Activated CD4-positive, alpha-beta memory T cell treated with anti-CD3 and anti-CD28 coated beads for 36 hours (primary cell): Measurements from ENCODE around the gene ITGA5. TPM values are rescaled to one million over a fixed set of nuclear protein-coding genes. Genes with fewer than 3 reads are reported as not detected.

ENCODE experiments used
- CTCF ChIA-PET: fragments of 350-600 bp; sonication (Branson Sonifier 250); formaldehyde crosslinking; loops from one replicate; lab custom pipeline; 2021; ENCODE audit warnings: antibody characterized with exemption, inconsistent platforms; lab: Charles Lee
- POLR2A ChIA-PET: fragments of 350-600 bp; sonication (Branson Sonifier 250); formaldehyde crosslinking; loops from one replicate; lab custom pipeline; 2021; ENCODE audit warnings: antibody characterized with exemption; lab: Charles Lee
- DNase-seq: peaks from one replicate; pipeline ENCODE4 v3.0.0-alpha.2; 2020
- H3K27ac Mint-ChIP-seq: one replicate; pipeline ENCODE4 v1.8.0; 2021; ENCODE audit warnings: mixed read lengths
- H3K27me3 Mint-ChIP-seq: one replicate; pipeline ENCODE4 v1.8.0; 2021; ENCODE audit warnings: mixed read lengths
- H3K36me3 Mint-ChIP-seq: one replicate; pipeline ENCODE4 v1.8.0; 2021; ENCODE audit warnings: mixed read lengths
- H3K4me1 Mint-ChIP-seq: one replicate; pipeline ENCODE4 v1.8.0; 2021; ENCODE audit warnings: low read depth, mixed read lengths
- H3K4me3 Mint-ChIP-seq: one replicate; pipeline ENCODE4 v1.8.0; 2021; ENCODE audit warnings: mild to moderate bottlenecking, mixed read lengths
- H3K9me3 Mint-ChIP-seq: one replicate; pipeline ENCODE4 v1.8.0; 2021; ENCODE audit warnings: mixed read lengths
- intact Hi-C: fragments of 100-400 bp; cut with micrococcal nuclease; formaldehyde crosslinking; loops from one replicate; pipeline ENCODE4 v1.15.1; 2023
- total RNA-seq, 2 experiments: library from RNA; stranded (reverse); gene quantifications; one replicate each; pipeline ENCODE4 v1.2.3, GENCODE V29; 2021

The ITGA5 gene
- total RNA-seq, 2 experiments from 2014 or later: 33.8 to 34.9 TPM

DNA sequence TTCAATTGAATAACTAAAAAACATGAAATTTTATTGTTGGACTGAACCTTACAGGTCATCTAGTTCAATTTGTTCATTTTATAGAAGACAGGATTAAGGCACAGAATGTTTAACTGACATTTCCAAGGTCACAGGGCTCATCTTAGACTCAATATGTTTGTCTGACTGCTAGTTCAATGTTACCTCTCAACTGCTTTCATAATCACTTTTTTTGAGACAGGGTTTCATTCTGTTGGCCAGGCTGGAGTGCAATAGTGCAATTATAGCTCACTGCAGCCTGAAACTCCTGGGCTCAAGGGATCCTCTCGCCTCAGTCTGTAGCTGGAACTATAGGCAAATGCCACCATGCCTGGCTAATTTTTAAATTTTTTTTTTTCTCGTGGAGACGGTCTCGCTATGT lies 24.4 kb upstream of the ITGA5 start:
- Mint-ChIP-seq H3K36me3 (no peaks in the 10 kb centered on the region), H3K4me3 (no peak overlapping the region), H3K27me3 (peaks cover 2% of the 10 kb centered on the region), H3K9me3 (no peaks in the 10 kb centered on the region), H3K4me1 (no peaks in the 10 kb centered on the region), H3K27ac (no peak overlapping the region)
- DNase-seq: no peak
- POLR2A ChIA-PET: interaction anchor here (0.7 kb wide), 1 partner anchor 50 kb away, joined by 5 read pairs; no protein-coding TSS in a partner anchor
- CTCF ChIA-PET: interaction anchor here (1.0 to 25.6 kb wide), 7 partner anchors 10 to 84 kb away, joined by 3 to 693 read pairs (median 5); no protein-coding TSS in a partner anchor
- intact Hi-C loops: no loop called here

DNA sequence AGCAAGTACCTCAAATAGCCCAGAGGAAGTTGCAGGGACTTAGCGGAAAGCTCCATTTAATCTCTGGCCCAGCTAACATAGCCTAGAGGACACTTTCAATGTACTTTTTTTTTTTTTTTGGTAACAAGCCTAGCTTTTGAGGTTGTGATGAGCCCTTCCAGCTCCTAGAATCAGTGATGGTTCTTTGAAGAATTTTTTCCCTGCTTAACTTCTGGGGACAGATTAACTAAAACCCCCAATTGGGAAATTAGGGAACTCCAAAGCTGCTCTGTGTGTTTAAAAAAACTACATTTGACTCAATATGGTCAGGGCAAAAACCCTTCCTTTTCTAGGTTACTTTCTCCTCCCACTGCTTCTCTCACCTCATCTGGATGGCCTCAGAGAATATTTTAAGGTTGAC lies 23.9 kb upstream of the ITGA5 start:
- Mint-ChIP-seq H3K4me1 (no peaks in the 10 kb centered on the region), H3K27me3 (peaks cover 2% of the 10 kb centered on the region), H3K36me3 (no peaks in the 10 kb centered on the region), H3K4me3 (no peak overlapping the region), H3K27ac (no peak overlapping the region), H3K9me3 (no peaks in the 10 kb centered on the region)
- no peak for DNase-seq
- CTCF ChIA-PET: interaction anchor here (1.0 to 25.6 kb wide), 4 partner anchors 9 to 84 kb away, joined by 3 to 693 read pairs (median 5); no protein-coding TSS in a partner anchor
- POLR2A ChIA-PET: interaction anchor here (0.7 kb wide), 1 partner anchor 50 kb away, joined by 5 read pairs; no protein-coding TSS in a partner anchor
- intact Hi-C loops: no loop called here

DNA sequence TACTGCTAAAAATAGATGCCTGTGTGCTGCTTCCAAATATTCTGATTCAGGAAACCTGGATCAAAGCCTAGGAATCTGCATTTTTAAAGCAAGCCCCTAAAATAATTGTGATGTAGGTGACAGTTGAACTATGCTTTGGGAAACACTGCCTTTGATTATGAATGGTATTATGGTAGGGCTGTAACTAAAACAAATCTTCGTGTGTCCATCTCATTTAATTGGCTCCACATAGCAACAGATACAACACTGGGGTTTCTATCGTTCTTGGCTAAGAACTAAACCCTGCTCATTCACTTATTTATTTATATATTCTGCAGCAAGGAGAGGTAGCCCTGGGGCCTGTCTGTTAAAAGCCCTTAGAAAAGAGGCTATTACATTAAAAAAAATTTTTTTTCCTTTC lies 23.0 kb upstream of the ITGA5 start:
- H3K4me1 Mint-ChIP-seq: peaks cover 4% of the 10 kb centered on the region
- no peak overlapping the region for H3K4me3 Mint-ChIP-seq
- peaks cover 2% of the 10 kb centered on the region for H3K27me3 Mint-ChIP-seq
- DNase-seq: no peak
- CTCF ChIA-PET: interaction anchor here (0.7 to 25.6 kb wide), 3 partner anchors 41 to 131 kb away, joined by 3 to 693 read pairs (median 6); no protein-coding TSS in a partner anchor
- POLR2A ChIA-PET: no interaction called here
- intact Hi-C loops: no loop called here
- no peak overlapping the region for H3K27ac Mint-ChIP-seq
- H3K36me3 Mint-ChIP-seq: no peaks in the 10 kb centered on the region
- no peaks in the 10 kb centered on the region for H3K9me3 Mint-ChIP-seq

DNA sequence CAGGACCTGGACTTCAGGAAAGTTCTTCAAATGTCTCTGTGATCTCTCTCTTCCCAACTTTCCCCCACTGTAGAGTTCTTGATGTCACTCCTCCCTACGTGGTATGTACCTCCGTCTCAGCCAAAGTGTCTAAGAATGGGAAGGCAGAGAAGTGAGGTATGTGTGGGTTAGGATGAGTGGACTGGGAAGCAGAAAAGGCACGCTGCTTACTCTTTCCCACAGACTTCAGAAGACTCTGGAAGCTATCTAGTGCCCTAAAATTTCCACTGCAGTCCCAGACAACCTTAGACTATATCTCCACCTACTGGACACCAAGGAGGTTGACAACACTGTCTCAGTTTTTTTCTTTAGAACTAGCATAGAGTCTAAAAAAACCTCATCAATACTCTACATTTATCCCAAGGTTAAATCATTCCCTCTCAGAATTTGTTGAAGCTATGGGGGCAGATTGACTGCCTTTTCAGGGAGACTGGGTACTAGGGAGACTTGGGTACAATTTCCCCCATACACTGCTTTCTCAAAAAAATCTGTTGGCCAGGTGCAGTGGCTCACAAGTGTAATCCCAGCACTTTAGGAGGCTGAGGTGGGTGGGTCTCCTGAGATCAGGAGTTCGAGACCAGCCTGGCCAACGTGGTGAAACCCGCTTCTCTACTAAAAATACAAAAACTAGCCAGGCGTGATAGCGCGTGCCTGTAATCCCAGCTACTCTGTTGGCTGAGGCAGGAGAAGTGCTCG lies 20.6 kb upstream of the ITGA5 start:
- intact Hi-C loops: loop anchor here (1.0 to 2.0 kb wide), 2 partner anchors 27 to 40 kb away; no protein-coding TSS in a partner anchor
- H3K9me3 Mint-ChIP-seq: no peaks in the 10 kb centered on the region

DNA sequence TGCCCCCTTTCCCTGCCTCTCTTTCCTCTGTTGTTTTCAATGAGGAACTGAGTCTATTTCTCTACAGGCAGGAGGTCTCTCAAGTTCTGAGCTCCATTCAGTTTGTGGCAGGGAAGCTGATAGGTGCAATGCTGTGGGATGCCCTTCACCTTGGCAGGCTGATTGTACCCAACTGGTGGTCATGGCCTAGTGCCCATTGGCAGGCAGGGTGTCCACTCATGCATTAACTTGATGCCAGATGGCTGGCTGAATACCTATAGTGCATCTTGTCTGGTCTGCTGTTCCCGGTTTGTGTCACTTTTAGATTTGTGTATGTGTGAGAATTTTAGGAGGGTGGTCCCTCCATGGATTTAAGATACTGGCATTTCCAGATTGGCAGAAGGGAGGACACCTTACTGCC lies 20.0 kb upstream of the ITGA5 start:
- no peak for DNase-seq
- intact Hi-C loops: loop anchor here (1.0 to 2.0 kb wide), 2 partner anchors 26 to 40 kb away; no protein-coding TSS in a partner anchor
- CTCF ChIA-PET: interaction anchor here (0.6 to 25.6 kb wide), 35 partner anchors 8 to 223 kb away, joined by 3 to 693 read pairs (median 4); partner anchors contain the start of genes GTSF1, ITGA5, NCKAP1L and ZNF385A
- Mint-ChIP-seq H3K36me3 (no peaks in the 10 kb centered on the region), H3K4me3 (no peak overlapping the region), H3K4me1 (peaks cover 6% of the 10 kb centered on the region), H3K27ac (no peak overlapping the region), H3K9me3 (no peaks in the 10 kb centered on the region), H3K27me3 (peaks cover 2% of the 10 kb centered on the region)
- POLR2A ChIA-PET: interaction anchor here (0.6 to 4.4 kb wide), 2 partner anchors 37 to 39 kb away, joined by 3 to 22 read pairs; no protein-coding TSS in a partner anchor

More for the DNA sequence above, 20.6 kb upstream of the ITGA5 start:
- H3K4me3 Mint-ChIP-seq: no peak overlapping the region
- no peak overlapping the region for H3K27ac Mint-ChIP-seq
- H3K4me1 Mint-ChIP-seq: peaks cover 6% of the 10 kb centered on the region
- no peak for DNase-seq
- ChIA-PET POLR2A (interaction anchor here (0.6 to 4.4 kb wide), 3 partner anchors 26 to 40 kb away, joined by 3 to 22 read pairs (median 3); no protein-coding TSS in a partner anchor), CTCF (interaction anchor here (0.6 to 25.6 kb wide), 31 partner anchors 8 to 224 kb away, joined by 3 to 693 read pairs (median 4); partner anchors contain the start of genes GTSF1, ITGA5, NCKAP1L and ZNF385A)
- peaks cover 2% of the 10 kb centered on the region for H3K27me3 Mint-ChIP-seq
- no peaks in the 10 kb centered on the region for H3K36me3 Mint-ChIP-seq

DNA sequence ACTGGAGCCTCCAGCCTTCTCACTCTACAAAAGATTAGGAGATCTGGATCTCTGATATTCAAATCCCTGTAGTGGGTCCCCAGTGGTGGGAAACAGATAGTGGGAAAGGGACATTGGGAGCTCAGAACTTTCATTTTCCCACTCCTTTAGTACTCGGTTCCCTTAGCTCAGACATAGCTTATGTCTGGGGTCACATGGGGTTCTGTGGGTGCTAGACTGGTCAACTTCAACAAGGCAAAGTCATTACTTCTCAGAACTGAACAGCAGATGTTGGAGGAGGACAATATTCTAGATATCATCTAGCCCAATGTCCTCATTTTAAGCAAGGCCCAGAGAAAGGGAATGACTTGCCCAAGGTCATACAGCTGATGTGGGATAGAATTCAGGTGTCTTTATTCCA lies 19.5 kb upstream of the ITGA5 start:
- Mint-ChIP-seq H3K27ac (no peak overlapping the region), H3K4me3 (no peak overlapping the region), H3K27me3 (peaks cover 2% of the 10 kb centered on the region), H3K9me3 (no peaks in the 10 kb centered on the region), H3K36me3 (no peaks in the 10 kb centered on the region), H3K4me1 (peaks cover 6% of the 10 kb centered on the region)
- ChIA-PET POLR2A (interaction anchor here (0.9 to 4.4 kb wide), 3 partner anchors 26 to 39 kb away, joined by 3 to 22 read pairs (median 3); no protein-coding TSS in a partner anchor), CTCF (interaction anchor here (0.8 to 25.6 kb wide), 19 partner anchors 9 to 185 kb away, joined by 3 to 693 read pairs (median 5); partner anchors contain the start of genes ITGA5 and NCKAP1L)
- no peak for DNase-seq
- intact Hi-C loops: loop anchor here (2.0 kb wide), 1 partner anchor 26 kb away; no protein-coding TSS in a partner anchor

DNA sequence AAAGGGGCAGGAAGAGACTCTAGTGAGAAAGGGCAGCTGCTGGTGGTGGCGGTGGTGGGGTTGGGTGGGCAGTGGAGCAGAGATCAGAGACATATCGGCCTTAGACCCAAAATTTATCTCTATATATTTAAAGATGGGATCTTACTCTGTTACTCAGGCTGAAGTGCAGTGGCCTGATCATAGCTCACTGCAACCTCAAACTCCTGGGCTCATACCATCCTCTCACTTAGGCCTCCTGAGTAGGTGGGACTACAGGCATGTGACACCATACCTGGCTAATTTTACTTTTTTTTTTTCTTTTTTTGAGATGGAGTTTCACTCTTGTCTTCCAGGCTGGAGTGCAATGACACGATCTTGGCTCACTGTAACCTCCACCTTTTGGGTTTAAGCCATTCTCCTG lies 18.6 kb upstream of the ITGA5 start:
- intact Hi-C loops: loop anchor here (2.0 kb wide), 1 partner anchor 25 kb away; no protein-coding TSS in a partner anchor

DNA sequence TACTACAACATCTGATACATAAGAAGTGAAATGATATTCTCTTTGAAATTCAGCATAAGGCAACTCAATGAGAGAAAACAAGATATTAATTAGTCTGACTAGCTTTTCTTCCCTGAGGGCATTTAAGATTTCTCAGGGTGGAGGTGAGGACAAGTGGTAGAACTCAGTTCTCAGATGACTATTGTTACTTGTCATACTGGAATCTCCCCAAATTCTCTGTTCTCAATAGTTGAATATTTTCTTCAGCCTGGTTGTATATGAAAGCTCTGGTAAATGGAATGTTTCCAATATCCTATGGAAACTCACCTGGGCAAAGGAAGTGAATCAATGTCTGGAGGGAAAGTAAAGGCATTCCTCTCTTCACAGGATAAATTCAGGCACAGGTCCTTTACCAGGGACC lies 18.2 kb upstream of the ITGA5 start:
- POLR2A ChIA-PET: interaction anchor here (0.6 to 4.4 kb wide), 2 partner anchors 21 to 38 kb away, joined by 3 to 22 read pairs; no protein-coding TSS in a partner anchor
- Mint-ChIP-seq H3K27me3 (peaks cover 2% of the 10 kb centered on the region), H3K4me1 (peaks cover 16% of the 10 kb centered on the region), H3K36me3 (no peaks in the 10 kb centered on the region), H3K27ac (no peak overlapping the region), H3K9me3 (no peaks in the 10 kb centered on the region), H3K4me3 (no peak overlapping the region)
- intact Hi-C loops: no loop called here
- DNase-seq: no peak
- CTCF ChIA-PET: interaction anchor here (1.6 to 25.6 kb wide), 6 partner anchors 9 to 69 kb away, joined by 6 to 693 read pairs (median 36); partner anchors contain the start of gene ITGA5

More for the DNA sequence above, 18.6 kb upstream of the ITGA5 start:
- peaks cover 2% of the 10 kb centered on the region for H3K27me3 Mint-ChIP-seq
- H3K36me3 Mint-ChIP-seq: no peaks in the 10 kb centered on the region
- H3K4me1 Mint-ChIP-seq: peaks cover 12% of the 10 kb centered on the region
- no peak overlapping the region for H3K4me3 Mint-ChIP-seq
- H3K9me3 Mint-ChIP-seq: no peaks in the 10 kb centered on the region
- H3K27ac Mint-ChIP-seq: no peak overlapping the region
- CTCF ChIA-PET: interaction anchor here (1.6 to 25.6 kb wide), 7 partner anchors 10 to 69 kb away, joined by 6 to 693 read pairs (median 31); partner anchors contain the start of gene ITGA5
- DNase-seq: no peak
- POLR2A ChIA-PET: interaction anchor here (0.6 to 4.4 kb wide), 3 partner anchors 21 to 38 kb away, joined by 3 to 22 read pairs (median 3); no protein-coding TSS in a partner anchor

DNA sequence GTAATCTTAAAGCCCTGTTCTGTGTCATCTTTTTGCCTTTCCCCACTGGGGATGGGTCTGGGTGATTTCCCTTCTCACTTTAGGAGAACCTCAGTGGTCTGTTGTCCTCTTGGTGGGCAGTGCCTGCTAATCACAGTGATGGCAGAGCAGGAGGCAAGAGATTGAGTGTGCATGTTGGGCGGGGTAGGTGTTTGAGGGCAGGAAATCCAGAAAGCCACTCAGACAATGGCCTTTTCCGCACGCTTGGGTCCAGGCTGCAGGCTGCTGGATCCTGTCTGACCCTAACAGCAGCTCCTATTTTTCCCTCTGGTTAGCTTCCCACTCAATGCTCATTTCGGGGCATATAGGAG lies 13.7 kb upstream of the ITGA5 start:
- no peaks in the 10 kb centered on the region for H3K27me3 Mint-ChIP-seq
- H3K9me3 Mint-ChIP-seq: no peaks in the 10 kb centered on the region
- no peaks in the 10 kb centered on the region for H3K36me3 Mint-ChIP-seq
- intact Hi-C loops: no loop called here
- POLR2A ChIA-PET: interaction anchor here (1.1 kb wide), 1 partner anchor 33 kb away, joined by 3 read pairs; no protein-coding TSS in a partner anchor
- peaks cover 24% of the 10 kb centered on the region for H3K4me1 Mint-ChIP-seq
- H3K27ac Mint-ChIP-seq: no peak overlapping the region
- no peak overlapping the region for H3K4me3 Mint-ChIP-seq
- CTCF ChIA-PET: interaction anchor here (1.3 to 25.6 kb wide), 3 partner anchors 21 to 54 kb away, joined by 4 to 693 read pairs (median 4); no protein-coding TSS in a partner anchor
- peak; percentile 43 for DNase-seq

DNA sequence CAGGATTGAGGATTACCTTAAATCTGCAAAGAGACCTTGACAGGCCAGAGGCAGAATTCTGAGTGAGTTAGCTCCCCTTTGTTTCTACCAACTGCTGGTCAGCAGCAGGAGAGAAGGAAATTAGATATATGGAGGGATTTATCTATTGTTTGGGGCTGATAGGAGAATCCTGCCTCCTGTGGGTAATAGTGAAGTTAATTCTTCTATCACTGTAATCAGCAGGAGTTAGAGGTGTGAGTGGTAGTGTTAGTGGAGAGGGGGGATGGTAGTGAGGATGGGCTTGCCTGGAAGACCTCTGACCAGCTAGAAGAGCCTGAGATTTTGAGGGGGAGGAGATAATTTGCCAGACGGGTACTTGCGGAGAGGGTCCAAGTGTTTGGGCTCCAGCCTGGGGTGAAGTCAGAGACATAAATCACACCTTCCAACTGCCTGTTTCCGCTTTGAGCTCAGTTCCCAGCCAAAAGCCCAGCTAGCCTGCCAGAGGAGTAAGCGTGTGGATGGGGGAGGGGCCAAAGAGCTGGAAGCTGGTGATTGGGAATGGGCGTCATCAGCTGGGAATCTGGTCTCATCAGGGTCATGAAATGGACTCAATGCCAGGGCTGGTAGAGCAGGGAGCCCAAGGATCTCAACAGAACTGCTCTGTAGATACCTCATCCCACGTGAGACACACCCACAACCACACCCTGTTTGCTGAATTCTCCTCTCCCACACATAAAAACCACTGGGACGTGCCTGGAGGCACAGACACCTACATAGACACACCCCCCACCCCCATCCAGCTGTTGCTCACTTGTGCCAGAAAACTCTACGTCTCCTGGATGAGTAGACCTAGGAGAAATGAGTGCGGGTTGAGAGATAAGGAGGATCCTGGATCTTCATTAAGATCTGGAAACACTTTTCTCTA lies 13.1 kb upstream of the ITGA5 start:
- H3K4me1 Mint-ChIP-seq: peaks cover 20% of the 10 kb centered on the region
- H3K36me3 Mint-ChIP-seq: no peaks in the 10 kb centered on the region
- ChIA-PET POLR2A (no interaction called here), CTCF (interaction anchor here (1.3 to 25.6 kb wide), 4 partner anchors 8 to 53 kb away, joined by 4 to 693 read pairs (median 8); no protein-coding TSS in a partner anchor)
- no peak overlapping the region for H3K27ac Mint-ChIP-seq
- intact Hi-C loops: no loop called here
- peak; percentile 68 for DNase-seq
- no peak overlapping the region for H3K4me3 Mint-ChIP-seq
- peaks cover 1% of the 10 kb centered on the region for H3K27me3 Mint-ChIP-seq
- H3K9me3 Mint-ChIP-seq: no peaks in the 10 kb centered on the region
